Measurements from ENCODE around the gene TMEM164.

TMEM164 gene

DNA sequence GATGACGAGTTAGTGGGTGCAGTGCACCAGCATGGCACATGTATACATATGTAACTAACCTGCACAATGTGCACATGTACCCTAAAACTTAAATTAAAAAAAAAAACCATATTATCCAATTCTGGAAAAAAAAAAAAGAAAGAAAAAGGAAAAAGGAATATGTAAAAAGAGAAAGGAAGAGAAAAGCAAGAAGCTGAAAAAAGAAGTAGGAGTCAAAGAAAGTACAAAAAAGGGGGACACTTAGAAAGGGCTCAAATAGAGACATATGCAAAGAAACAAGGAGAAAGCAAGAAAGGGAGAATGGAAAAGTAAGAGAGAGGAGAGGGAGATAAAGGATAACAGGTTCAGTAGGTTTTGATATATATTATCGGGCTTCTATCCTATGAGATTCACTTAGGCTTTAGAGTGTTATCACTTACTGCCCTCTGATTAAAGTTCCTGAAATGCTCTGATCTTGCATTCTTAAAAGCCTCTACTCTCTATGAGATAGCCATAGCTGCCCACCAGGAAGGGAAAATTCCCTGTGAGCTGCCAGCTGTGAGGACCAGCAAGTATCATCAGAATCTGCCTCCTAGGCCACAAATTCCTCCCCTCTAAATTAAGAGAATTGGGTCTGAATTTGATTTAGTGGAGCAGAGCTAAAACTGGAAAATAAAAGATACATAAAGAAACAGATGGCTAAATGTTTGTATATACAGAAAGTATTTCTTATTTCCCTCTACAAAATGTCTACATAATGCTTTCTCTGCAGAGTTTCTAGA, 219.8 kb downstream of the TMEM164 start:
- peaks cover 8% of the 10 kb centered on the region for H3K4me1 Mint-ChIP-seq
- no peaks in the 10 kb centered on the region for H3K9me3 Mint-ChIP-seq
- H3K36me3 Mint-ChIP-seq: no peaks in the 10 kb centered on the region
- no peak overlapping the region for H3K4me3 Mint-ChIP-seq
- ATAC-seq (no peak), DNase-seq (ENCODE audit: low spot score in 2 of 2) (no peak)
- H3K27ac Mint-ChIP-seq: no peak overlapping the region

DNA sequence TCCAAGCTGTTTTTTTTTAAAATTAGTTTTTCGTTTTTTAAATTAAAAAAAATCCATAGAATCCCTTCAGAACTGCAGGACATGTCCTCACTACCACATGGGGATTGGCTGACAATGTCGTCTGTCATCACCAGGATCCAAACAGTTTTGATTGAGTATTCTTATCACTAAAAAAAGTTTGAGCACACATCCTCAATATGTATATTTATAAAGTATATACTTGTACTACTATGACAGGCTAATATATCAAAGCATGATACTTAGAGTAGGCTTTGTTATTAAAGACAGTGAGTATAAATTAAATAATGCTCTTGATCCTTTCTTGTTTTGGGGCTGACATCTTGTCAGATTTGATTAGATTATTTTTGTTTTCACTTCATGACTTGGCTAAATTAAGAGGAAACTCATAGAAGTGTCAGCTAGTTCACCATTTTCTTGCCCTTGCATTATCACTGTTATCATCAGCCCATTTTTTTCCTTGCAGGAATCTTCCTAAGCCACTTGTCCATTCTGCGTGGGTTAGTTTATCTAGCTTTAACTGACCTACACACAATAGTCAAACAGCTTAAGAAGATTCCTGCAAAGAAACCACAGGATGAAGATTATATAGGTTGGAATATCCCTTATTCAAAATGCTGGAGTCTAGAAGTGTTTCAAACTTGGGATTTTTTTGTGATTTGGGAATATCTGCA, 222.2 kb downstream of the TMEM164 start:
- no peak overlapping the region for H3K27ac Mint-ChIP-seq
- ATAC-seq: no peak
- DNase-seq (ENCODE audit: low spot score in 2 of 2): no peak
- peaks cover 7% of the 10 kb centered on the region for H3K4me1 Mint-ChIP-seq
- no peaks in the 10 kb centered on the region for H3K36me3 Mint-ChIP-seq
- no peak overlapping the region for H3K4me3 Mint-ChIP-seq
- H3K9me3 Mint-ChIP-seq: no peaks in the 10 kb centered on the region

DNA sequence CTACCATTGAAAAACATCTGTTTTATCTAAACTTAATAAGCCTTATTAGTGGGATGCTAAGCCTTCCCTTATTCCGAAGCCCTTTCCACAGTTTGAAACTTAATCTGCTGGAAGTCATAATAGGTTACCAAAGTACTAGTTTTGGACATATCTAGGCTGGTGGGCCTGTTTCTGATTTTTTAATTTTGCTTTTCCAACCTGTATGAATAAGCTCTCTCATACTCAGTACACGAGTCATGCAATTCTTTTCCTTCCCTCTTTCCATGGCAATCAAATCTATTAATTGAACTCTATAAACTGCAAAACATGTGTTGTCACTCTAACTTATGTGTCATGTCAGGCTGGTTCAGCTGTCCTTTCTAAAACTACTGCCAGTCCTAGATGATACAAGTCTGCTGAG, 224.0 kb downstream of the TMEM164 start:
- Mint-ChIP-seq H3K27ac (no peak overlapping the region), H3K4me1 (peaks cover 11% of the 10 kb centered on the region), H3K36me3 (no peaks in the 10 kb centered on the region), H3K9me3 (no peaks in the 10 kb centered on the region), H3K4me3 (no peak overlapping the region)
- ATAC-seq (no peak), DNase-seq (ENCODE audit: low spot score in 2 of 2) (no peak)

Measured in stimulated activated effector memory CD8-positive, alpha-beta T cell treated with anti-CD3 and anti-CD28 coated beads, Interleukin-12 subunit alpha, Interleukin-12 subunit beta, amount 100 ng/mL, for 72 hours (primary cell).